K562 (cell line): ENCODE results near the gene CDX1. TPM values are rescaled to one million over a fixed set of nuclear protein-coding genes. Genes with fewer than 3 reads are reported as not detected.

Experiments
- ATAC-seq: fragments of 200-7000 bp; cut with Tn5 transposase; 3 replicates; pipeline ENCODE4 v1.9.1; 2020; ENCODE audit warnings: moderate library complexity
- BruUV-seq: library from RNA; stranded (reverse); fragments of 400-500 nt; replicated peaks from 2 replicates; lab custom pipeline; 2021; lab: Mats Ljungman, UMichigan
- CTCF ChIA-PET: fragments of 300-600 bp; formaldehyde crosslinking; extraction: SDS; loops from one replicate; lab custom pipeline; 2021; ENCODE audit warnings: low intra/inter-chr PET ratio; lab: Yijun Ruan, JAX
- POLR2A ChIA-PET: fragments of 300-600, 350-650 bp; sonication (Branson Sonifier 250); formaldehyde crosslinking; extraction: SDS; loops from one replicate; lab custom pipeline; 2021; ENCODE audit warnings: antibody characterized with exemption, inconsistent platforms; lab: Yijun Ruan, JAX
- DNase-seq, 4 experiments: peaks; one replicate each; pipeline versions ENCODE4 v3.0.0 to v3.0.0-alpha.2; 2011 to 2018; ENCODE audit warnings: low spot score in 3 of 4, mixed read lengths in 3 of 4; ENCODE audit errors: extremely low read depth in 1 of 4
- FAIRE-seq: peaks from 2 replicates; lab custom pipeline; 2011; peaks lifted over from hg19 to GRCh38; lab: Jason Lieb, UNC
- H2AFZ ChIP-seq: 2 replicates; pipeline ENCODE4 v1.6.0; 2011; ENCODE audit warnings: low read depth, low read length, control low read depth, inconsistent platforms
- H3K27ac ChIP-seq: fragments of 200-600 bp; 3 replicates; pipeline ENCODE4 v1.8.0; 2011; ENCODE audit warnings: low read depth, mild to moderate bottlenecking, control low read depth, inconsistent platforms, low read length, moderate library complexity, mixed read lengths; ENCODE audit errors: extremely low read depth
- H3K27me3 ChIP-seq, 2 experiments: fragments of 300-600 bp in 1 of 2; 2 replicates in 1 of 2; 3 replicates in 1 of 2; pipeline versions ENCODE4 v1.6.0 to v1.8.0; 2011; ENCODE audit warnings: inconsistent platforms in 2 of 2, low read length in 2 of 2, mild to moderate bottlenecking in 1 of 2, mixed read lengths in 1 of 2, moderate library complexity in 1 of 2; ENCODE audit not compliant: control insufficient read depth in 2 of 2, insufficient read depth in 2 of 2
- H3K36me3 ChIP-seq: fragments of 300-600 bp; 3 replicates; pipeline ENCODE4 v1.8.0; 2011; ENCODE audit warnings: mild to moderate bottlenecking, low read length, inconsistent platforms; ENCODE audit not compliant: control insufficient read depth, insufficient read depth
- H3K4me1 ChIP-seq, 2 experiments: fragments of 200-600 bp in 1 of 2; replicated peaks in 1 of 2; 2 replicates in 1 of 2; 3 replicates in 1 of 2; pipeline versions ENCODE4 v1.5.1 to v1.8.0; 2011; ENCODE audit warnings: inconsistent platforms in 2 of 2, low read length in 2 of 2, mild to moderate bottlenecking in 1 of 2, mixed read lengths in 1 of 2, moderate library complexity in 1 of 2; ENCODE audit not compliant: control insufficient read depth in 2 of 2, insufficient read depth in 2 of 2
- H3K4me2 ChIP-seq: 2 replicates; pipeline ENCODE4 v1.6.1; 2011; ENCODE audit warnings: low read length, control low read depth, inconsistent platforms, mixed read lengths; ENCODE audit not compliant: insufficient read depth
- H3K4me3 ChIP-seq: fragments of 200-600 bp; sonication (generic), shearing (Covaris generic); 2 replicates; pipeline ENCODE4 v1.5.1; 2016; ENCODE audit warnings: control low read depth, inconsistent platforms
- H3K79me2 ChIP-seq: fragments of 200-600 bp; 3 replicates; pipeline ENCODE4 v1.8.0; 2011; ENCODE audit warnings: low read length, inconsistent platforms; ENCODE audit not compliant: control insufficient read depth, insufficient read depth
- H3K9ac ChIP-seq, 2 experiments: 2 replicates each; pipeline versions ENCODE4 v1.6.0 to v1.6.1; 2011; ENCODE audit warnings: low read depth in 2 of 2, low read length in 2 of 2, control low read depth in 1 of 2, inconsistent platforms in 1 of 2, mild to moderate bottlenecking in 1 of 2, mixed read lengths in 1 of 2; ENCODE audit not compliant: insufficient read depth in 1 of 2
- H3K9me1 ChIP-seq: one replicate; pipeline ENCODE4 v1.6.0; 2011; ENCODE audit warnings: inconsistent platforms, mild to moderate bottlenecking, low read length, moderate library complexity; ENCODE audit not compliant: control insufficient read depth, insufficient read depth
- H3K9me3 ChIP-seq: replicated peaks from 2 replicates; pipeline ENCODE4 v1.5.1; 2011; ENCODE audit warnings: low read depth, low read length, inconsistent platforms; ENCODE audit not compliant: control insufficient read depth, insufficient read depth
- H4K20me1 ChIP-seq: replicated peaks from 2 replicates; pipeline ENCODE4 v1.6.1; 2011; ENCODE audit warnings: low read length, inconsistent platforms, mixed read lengths; ENCODE audit not compliant: control insufficient read depth, insufficient read depth
- ETV1 ChIP-seq: fragments of 450-650 bp; conservative IDR thresholded peaks from 2 replicates; pipeline ENCODE4 v1.6.1; 2016; ENCODE audit warnings: missing genetic modification characterization, control low read depth, low read depth, missing compliant biosample characterization
- IRF2 ChIP-seq: sonication (generic); formaldehyde crosslinking; IDR thresholded peaks from 2 replicates; pipeline ENCODE4 v1.8.1; 2022; ENCODE audit warnings: mild to moderate bottlenecking, missing genetic modification reagents
- KAT8 ChIP-seq: fragments of 450-650 bp; IDR thresholded peaks from 2 replicates; pipeline ENCODE4 v1.6.1; 2016; ENCODE audit warnings: low read depth, mild to moderate bottlenecking
- ZNF174 ChIP-seq: fragments of 250-450 bp; sonication (Bioruptor Pico); IDR thresholded peaks from 2 replicates; pipeline ENCODE4 v1.4.0; 2020; ENCODE audit warnings: mild to moderate bottlenecking
- ZNF384 ChIP-seq: IDR thresholded peaks from 2 replicates; pipeline ENCODE4 v1.6.1; 2012; ENCODE audit warnings: low read depth, low read length, improper control_type of control experiment
- whole genome bisulfite sequencing: fragments of 100-300 bp; shearing (Covaris generic); methylation state at CpG from one replicate; pipeline ENCODE4 v1.1.6; 2016; ENCODE audit warnings: low coverage, mixed read lengths; ENCODE audit not compliant: insufficient coverage; ENCODE audit errors: missing lambda C conversion rate; 5-methylcytosine and 5-hydroxymethylcytosine counted together
- in situ Hi-C: fragments of 300-500 bp; cut with MboI; formaldehyde crosslinking; loops from 4 replicates; pipeline ENCODE4 v1.15.0; 2018; ENCODE audit warnings: inconsistent platforms, mixed read lengths
- intact Hi-C: fragments of 100-400 bp; cut with micrococcal nuclease; formaldehyde crosslinking; loops from 2 replicates; pipeline ENCODE4 v1.14.2; 2022
- polyA plus RNA-seq, 8 experiments: library from polyadenylated mRNA; depleted of rRNA in 4 of 8; stranded (reverse) in 5 of 8; unstranded in 3 of 8; fragments of >200 nt; fragmentation: Nextera tagmentation in 2 of 8; fragmentation: Illumina TruSeq in 1 of 8; extraction: Ambion mirVana in 2 of 8; extraction: Trizol in 1 of 8; gene quantifications; 2 replicates each; pipeline versions ENCODE4 v1.2.1 to v1.2.3, GENCODE V29; 2011 to 2014; ENCODE audit warnings: inconsistent platforms in 1 of 8, missing spikeins in 1 of 8
- total RNA-seq, 7 experiments: library from RNA; depleted of rRNA in 6 of 7; stranded (reverse); fragments of >200 nt in 6 of 7; fragmentation: Illumina TruSeq in 2 of 7; extraction: Trizol in 2 of 7; gene quantifications; 2 replicates each; pipeline versions ENCODE4 v1.2.1 to v1.2.3, GENCODE V29; 2011 to 2021; ENCODE audit warnings: low replicate concordance in 1 of 7

Gene CDX1
- total and polyA plus RNA-seq, 9 of the 15 experiments (the other 6 are each of a cell fraction or from before 2014, with no cell fraction given) = 0.06 to 0.16 TPM; not detected in 7

DNA sequence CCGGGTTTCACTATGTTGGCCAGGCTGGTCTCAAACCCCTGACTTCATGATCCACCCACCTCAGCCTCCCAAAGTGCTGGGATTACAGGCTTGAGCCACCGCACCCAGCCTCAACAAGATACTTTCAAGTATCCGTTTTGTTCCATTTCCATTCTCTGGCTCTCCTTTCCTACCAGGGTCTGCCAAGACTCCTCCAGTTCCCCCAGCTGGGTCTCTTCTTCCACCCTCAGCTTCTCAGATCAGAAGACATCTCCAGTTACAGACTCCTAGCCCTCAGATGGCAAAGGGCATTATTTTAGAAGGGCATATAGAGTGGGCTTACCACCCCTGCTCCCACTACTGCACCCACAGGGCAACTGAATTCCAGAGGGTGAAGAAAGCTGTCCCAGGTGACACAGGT, 9.4 kb upstream of the CDX1 start:
- TF ChIP-seq ZNF174 (CRISPR knock-in tag) = no peak
- no peak for TF ChIP-seq ZNF384
- no peak for TF ChIP-seq ETV1 (tag)
- TF ChIP-seq KAT8 = no peak
- no peak for TF ChIP-seq IRF2 (CRISPR knock-in tag)
- ChIA-PET POLR2A (interaction anchor here (0.6 kb wide), 2 partner anchors 179 to 310 kb away, joined by 3 read pairs; no protein-coding TSS in a partner anchor), CTCF (interaction anchor here (0.7 kb wide), 1 partner anchor 179 kb away, joined by 3 read pairs; no protein-coding TSS in a partner anchor)
- peaks cover 23 to 24% of the 10 kb centered on the region in 2 experiments for H3K4me1 ChIP-seq
- H3K4me3 ChIP-seq = no peak overlapping the region
- no peak overlapping the region for H3K27ac ChIP-seq
- in situ Hi-C loops = no loop called here
- no peaks in the 10 kb centered on the region for H3K36me3 ChIP-seq
- no peak overlapping the region for H3K9ac ChIP-seq
- H3K79me2 ChIP-seq = no peaks in the 10 kb centered on the region
- H3K27me3 ChIP-seq = peaks cover 15 to 37% of the 10 kb centered on the region in 2 experiments; a peak in 4 of 5 replicates
- DNase-seq = no peak
- H2AFZ ChIP-seq = no peak overlapping the region
- no peak for FAIRE-seq
- no TSS peak for BruUV-seq
- H4K20me1 ChIP-seq = peaks cover 7% of the 10 kb centered on the region; the same call in 1 of the 2 replicates
- H3K9me3 ChIP-seq = no peaks in the 10 kb centered on the region
- WGBS = 34% methylated on average over 3 of the region's 3 CpGs
- no peak overlapping the region for H3K4me2 ChIP-seq
- no peak for ATAC-seq
- no peaks in the 10 kb centered on the region for H3K9me1 ChIP-seq
- intact Hi-C loops = no loop called here
